KMS-11 (cell line): ENCODE data around the gene MRPL48.
A peak's percentile ranks its signal among the peaks of the same experiment; 100 is the strongest.
"Not testable (repeated sequence)": the region's sequence is repeated elsewhere in the genome, so short reads cannot be mapped to it uniquely, and the experiment has no call there.

Experiments
- H2AFZ ChIP-seq: fragments of 200-600 bp; sonication (generic); 2 replicates; pipeline ENCODE4 v1.6.1; 2016; ENCODE audit warnings: antibody characterized with exemption, mixed run types, low read depth
- H3K27ac ChIP-seq: fragments of 200-600 bp; sonication (generic); 2 replicates; pipeline ENCODE4 v1.6.1; 2016; ENCODE audit warnings: mild to moderate bottlenecking, mixed run types
- H3K27me3 ChIP-seq: fragments of 200-600 bp; sonication (generic); 2 replicates; pipeline ENCODE4 v1.6.1; 2017; ENCODE audit warnings: mild to moderate bottlenecking, low read depth, mixed run types, moderate library complexity; ENCODE audit not compliant: insufficient read depth
- H3K36me3 ChIP-seq: fragments of 200-600 bp; sonication (generic); 2 replicates; pipeline ENCODE4 v1.6.1; 2017; ENCODE audit warnings: mild to moderate bottlenecking, mixed run types; ENCODE audit not compliant: insufficient read depth
- H3K4me1 ChIP-seq: fragments of 200-600 bp; sonication (generic); 2 replicates; pipeline ENCODE4 v1.6.1; 2016; ENCODE audit warnings: mild to moderate bottlenecking, low read depth, mixed run types; ENCODE audit not compliant: poor library complexity, severe bottlenecking
- H3K4me2 ChIP-seq: fragments of 200-600 bp; sonication (generic); 2 replicates; pipeline ENCODE4 v1.7.0; 2016; ENCODE audit warnings: mild to moderate bottlenecking, mixed run types
- H3K4me3 ChIP-seq: fragments of 200-600 bp; sonication (generic); IDR thresholded peaks from 2 replicates; pipeline ENCODE4 v1.6.1; 2017; ENCODE audit warnings: low read depth, low read length, mixed read lengths; ENCODE audit not compliant: insufficient read depth
- H3K79me2 ChIP-seq: fragments of 200-600 bp; sonication (generic); 2 replicates; pipeline ENCODE4 v1.6.1; 2016; ENCODE audit warnings: low read depth, mixed run types; ENCODE audit not compliant: insufficient read depth
- H3K9ac ChIP-seq: fragments of 200-600 bp; sonication (generic); 2 replicates; pipeline ENCODE4 v1.6.1; 2016; ENCODE audit warnings: mild to moderate bottlenecking, mixed run types
- H4K20me1 ChIP-seq: fragments of 200-600 bp; sonication (generic); 2 replicates; pipeline ENCODE4 v1.6.1; 2016; ENCODE audit warnings: mild to moderate bottlenecking, mixed run types; ENCODE audit not compliant: insufficient read depth
- TF ChIP-seq, protein P1 (sequence below): fragments of 200-600 bp; sonication (generic); conservative IDR thresholded peaks from 2 replicates; pipeline ENCODE4 v1.6.1; 2017; ENCODE audit warnings: low read depth, mild to moderate bottlenecking, antibody characterized with exemption, low read length, moderate library complexity, mixed read lengths

The MRPL48 gene

DNA sequence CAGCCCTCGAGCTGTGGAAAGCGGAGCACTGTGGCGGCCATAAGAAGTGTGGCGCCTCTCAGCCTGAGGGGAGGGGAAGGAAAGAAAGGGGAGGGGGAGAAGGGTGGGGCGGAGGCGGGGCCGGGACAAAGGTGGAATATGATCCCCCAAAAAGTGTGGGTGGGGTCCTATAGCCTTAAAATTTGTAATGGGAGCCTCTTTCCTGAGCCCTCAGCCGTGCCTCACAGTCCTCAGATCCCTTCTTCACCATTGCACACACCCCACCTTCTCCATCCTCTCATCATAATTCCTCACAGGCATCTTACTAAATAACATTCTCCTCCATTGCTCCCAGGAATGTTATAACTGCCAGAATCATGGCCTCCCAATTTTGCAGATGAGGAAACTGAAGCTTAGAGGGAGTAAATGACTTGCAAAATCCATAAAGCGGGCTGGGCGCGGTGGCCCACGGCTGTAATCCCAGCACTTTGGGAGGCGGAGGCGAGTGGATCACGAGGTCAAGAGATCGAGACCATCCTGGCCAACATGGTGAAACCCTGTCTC lies 26.2 kb upstream of the MRPL48 start:
- Histone ChIP-seq H3K27me3 (no peaks in the 10 kb centered on the region), H3K4me2 (peak overlapping the region; percentile 27), H3K36me3 (no peaks in the 10 kb centered on the region), H4K20me1 (no peaks in the 10 kb centered on the region), H3K79me2 (peaks cover 33% of the 10 kb centered on the region), H3K4me3 (no peak overlapping the region), H3K4me1 (peaks cover 19% of the 10 kb centered on the region), H3K9ac (peak overlapping the region; percentile 68; the same call in 1 of the 2 replicates), H3K27ac (peak overlapping the region; percentile 20; the same call in 1 of the 2 replicates), H2AFZ (peak overlapping the region; percentile 80)
- TF ChIP-seq, protein P1, sequence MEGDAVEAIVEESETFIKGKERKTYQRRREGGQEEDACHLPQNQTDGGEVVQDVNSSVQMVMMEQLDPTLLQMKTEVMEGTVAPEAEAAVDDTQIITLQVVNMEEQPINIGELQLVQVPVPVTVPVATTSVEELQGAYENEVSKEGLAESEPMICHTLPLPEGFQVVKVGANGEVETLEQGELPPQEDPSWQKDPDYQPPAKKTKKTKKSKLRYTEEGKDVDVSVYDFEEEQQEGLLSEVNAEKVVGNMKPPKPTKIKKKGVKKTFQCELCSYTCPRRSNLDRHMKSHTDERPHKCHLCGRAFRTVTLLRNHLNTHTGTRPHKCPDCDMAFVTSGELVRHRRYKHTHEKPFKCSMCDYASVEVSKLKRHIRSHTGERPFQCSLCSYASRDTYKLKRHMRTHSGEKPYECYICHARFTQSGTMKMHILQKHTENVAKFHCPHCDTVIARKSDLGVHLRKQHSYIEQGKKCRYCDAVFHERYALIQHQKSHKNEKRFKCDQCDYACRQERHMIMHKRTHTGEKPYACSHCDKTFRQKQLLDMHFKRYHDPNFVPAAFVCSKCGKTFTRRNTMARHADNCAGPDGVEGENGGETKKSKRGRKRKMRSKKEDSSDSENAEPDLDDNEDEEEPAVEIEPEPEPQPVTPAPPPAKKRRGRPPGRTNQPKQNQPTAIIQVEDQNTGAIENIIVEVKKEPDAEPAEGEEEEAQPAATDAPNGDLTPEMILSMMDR: no peak

DNA sequence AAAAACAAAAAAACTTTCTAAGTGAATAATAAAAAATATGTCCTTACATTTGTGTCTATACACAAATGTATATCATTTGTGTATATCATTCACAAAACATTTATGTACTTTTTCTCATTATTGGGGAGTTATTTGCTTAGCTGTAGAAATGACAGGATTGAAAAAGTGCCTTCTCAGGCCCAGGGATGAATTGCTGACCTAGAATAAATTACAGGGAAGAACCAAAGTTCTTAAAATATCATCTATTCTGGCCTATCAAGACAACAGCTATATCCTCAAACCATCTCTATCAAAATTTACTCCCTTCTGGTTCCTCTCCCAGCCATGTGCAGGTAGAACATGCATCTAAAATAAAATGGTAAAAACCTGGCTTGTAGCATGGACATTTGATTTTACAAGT lies 24.9 kb upstream of the MRPL48 start:
- Histone ChIP-seq H3K27me3 (no peaks in the 10 kb centered on the region), H3K36me3 (no peaks in the 10 kb centered on the region), H3K27ac (no peak overlapping the region), H3K4me2 (no peak overlapping the region), H2AFZ (no peak overlapping the region), H3K4me3 (no peak overlapping the region), H3K4me1 (peaks cover 19% of the 10 kb centered on the region), H3K79me2 (peaks cover 25% of the 10 kb centered on the region), H3K9ac (no peak overlapping the region), H4K20me1 (no peaks in the 10 kb centered on the region)
- TF ChIP-seq, protein P1: no peak

DNA sequence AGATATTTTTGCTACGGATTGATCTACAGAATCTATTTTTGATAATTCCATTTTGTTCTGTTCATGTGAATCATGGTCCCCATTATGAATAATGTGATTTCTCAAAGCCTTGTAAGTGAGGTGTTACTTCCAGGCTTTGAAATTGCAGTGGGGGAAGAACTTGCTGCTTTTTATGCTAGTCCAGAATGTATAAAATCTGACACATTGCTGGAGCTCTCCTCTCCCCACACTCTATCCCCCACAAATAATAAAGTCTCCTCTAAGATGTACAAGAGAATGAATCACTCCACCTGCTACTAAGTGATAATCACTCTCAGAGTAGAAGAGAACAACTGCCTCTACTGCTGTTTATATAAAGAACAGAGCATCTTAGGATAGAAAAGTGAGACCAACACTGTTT lies 20.9 kb upstream of the MRPL48 start:
- Histone ChIP-seq H3K4me3 (no peak overlapping the region), H3K36me3 (no peaks in the 10 kb centered on the region), H3K27me3 (no peaks in the 10 kb centered on the region), H3K4me2 (no peak overlapping the region), H2AFZ (no peak overlapping the region), H4K20me1 (no peaks in the 10 kb centered on the region), H3K79me2 (no peaks in the 10 kb centered on the region), H3K27ac (no peak overlapping the region), H3K9ac (no peak overlapping the region), H3K4me1 (peaks cover 3% of the 10 kb centered on the region)
- TF ChIP-seq, protein P1: no peak

DNA sequence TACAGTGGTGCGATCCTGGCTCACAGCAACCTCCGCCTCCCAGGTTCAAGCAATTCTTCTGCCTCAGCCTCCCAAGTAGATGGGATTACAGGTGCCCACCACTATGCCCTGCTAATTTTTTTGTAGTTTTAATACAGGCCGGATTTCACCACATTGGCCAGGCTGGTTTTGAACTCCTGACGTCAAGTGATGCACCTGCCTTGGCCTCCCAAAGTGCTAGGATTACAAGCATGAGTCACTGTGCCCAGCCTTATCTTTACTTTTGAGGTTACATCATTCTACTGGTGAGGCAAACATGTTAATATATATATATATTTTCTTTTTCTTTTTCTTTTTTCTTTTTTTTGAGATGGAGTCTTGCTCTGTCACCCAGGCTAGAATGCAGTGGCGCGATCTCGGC lies 16.9 kb upstream of the MRPL48 start:
- H4K20me1 ChIP-seq, H3K4me1 ChIP-seq, H3K79me2 ChIP-seq, H3K27me3 ChIP-seq, H3K36me3 ChIP-seq, H3K4me3 ChIP-seq, H3K9ac ChIP-seq, H2AFZ ChIP-seq, H3K27ac ChIP-seq, H3K4me2 ChIP-seq: not testable (repeated sequence)

DNA sequence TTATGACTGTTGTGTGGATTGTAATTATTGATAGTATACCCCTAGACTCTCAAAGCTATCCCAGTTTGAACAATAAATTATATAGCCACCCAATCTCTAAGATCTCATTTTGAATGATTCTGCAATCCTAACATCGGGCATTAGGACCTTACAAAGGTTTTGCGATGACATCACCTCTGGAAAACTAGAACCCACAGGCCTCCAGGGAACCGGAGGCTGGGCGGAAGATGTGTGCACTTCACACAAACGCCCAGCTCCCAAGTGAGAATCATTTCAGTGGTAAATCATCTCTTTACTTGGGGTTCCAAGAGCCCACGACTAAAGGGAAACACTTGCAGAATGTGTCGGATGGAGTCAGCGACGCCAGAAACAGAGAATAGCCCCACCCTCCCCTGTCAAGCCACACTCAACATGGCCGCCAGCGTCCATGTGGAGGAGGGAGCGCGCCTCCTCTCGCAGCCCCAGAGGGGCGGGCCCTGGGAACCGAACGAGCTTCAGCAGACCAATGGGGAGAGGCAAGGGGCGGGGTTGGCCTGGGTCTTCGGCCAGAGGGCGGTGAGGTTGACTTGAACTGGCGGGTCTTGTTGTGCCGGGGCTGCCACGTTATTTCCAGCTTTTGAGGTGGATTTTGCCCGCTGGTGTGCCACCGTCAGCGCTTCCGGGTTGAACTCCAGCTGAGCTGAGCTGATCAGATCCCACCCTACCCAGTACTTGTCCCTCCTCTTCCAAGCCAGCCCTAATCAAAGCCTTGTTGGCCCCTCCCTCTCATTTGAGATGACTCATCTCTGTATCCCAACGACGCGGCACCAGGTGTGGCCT lies 8.4 kb upstream of the MRPL48 start:
- no peaks in the 10 kb centered on the region for H3K36me3 ChIP-seq
- no peaks in the 10 kb centered on the region for H4K20me1 ChIP-seq
- H2AFZ ChIP-seq: peak overlapping the region; percentile 86
- H3K79me2 ChIP-seq: no peaks in the 10 kb centered on the region
- H3K4me1 ChIP-seq: peaks cover 26% of the 10 kb centered on the region
- peak overlapping the region; percentile 85 for H3K27ac ChIP-seq
- H3K27me3 ChIP-seq: no peaks in the 10 kb centered on the region
- TF ChIP-seq, protein P1: no peak
- H3K4me3 ChIP-seq: no peak overlapping the region
- peak overlapping the region; percentile 75 for H3K9ac ChIP-seq
- H3K4me2 ChIP-seq: peak overlapping the region; percentile 94
